Right lobe of liver (tissue), 6 donors: Measurements from ENCODE around the gene JCAD. TPM values are rescaled to one million over a fixed set of nuclear protein-coding genes. Genes with fewer than 3 reads are reported as not detected.

Experiments used
- ATAC-seq, 4 donors: fragments of 200-7000 bp; cut with Tn5 transposase; one replicate each; pipeline ENCODE4 v1.9.1; 2020; ENCODE audit warnings: mild to moderate bottlenecking in 4 of 4, moderate library complexity in 4 of 4
- DNase-seq, 3 donors: peaks; one replicate each; pipeline ENCODE4 v3.0.0-alpha.2; 2020
- H3K27ac ChIP-seq, 3 donors: fragments of 200-600 bp; one replicate each; pipeline ENCODE4 v1.8.0; 2022
- H3K27me3 ChIP-seq, 2 donors: fragments of 200-600 bp; one replicate each; pipeline ENCODE4 v1.8.0; 2022
- H3K36me3 ChIP-seq, 4 donors: fragments of 200-600 bp; sonication (generic) in 1 of 4; one replicate each; pipeline versions ENCODE4 v1.5.1 to v1.8.0; 2017 to 2022; ENCODE audit warnings: control low read depth in 1 of 4
- H3K4me1 ChIP-seq, 4 donors: fragments of 200-600 bp; sonication (generic) in 1 of 4; one replicate each; pipeline versions ENCODE4 v1.5.1 to v1.8.0; 2017 to 2022; ENCODE audit warnings: control low read depth in 1 of 4
- H3K4me3 ChIP-seq, 3 donors: fragments of 200-600 bp; one replicate each; pipeline ENCODE4 v1.8.0; 2022
- H3K9me3 ChIP-seq, 4 donors: fragments of 200-600 bp; sonication (generic) in 1 of 4; one replicate each; pipeline versions ENCODE4 v1.5.1 to v1.8.0; 2017 to 2022; ENCODE audit warnings: control low read depth in 1 of 4
- CTCF ChIP-seq, 4 donors: fragments of 200-600 bp in 3 of 4; fragments of 450-650 bp in 1 of 4; IDR thresholded peaks; one replicate each; pipeline versions ENCODE4 v1.5.1 to v1.8.0; 2016 to 2022; ENCODE audit warnings: antibody characterized with exemption in 4 of 4, mild to moderate bottlenecking in 2 of 4
- POLR2A ChIP-seq: fragments of 450-650 bp; IDR thresholded peaks from one replicate; pipeline ENCODE4 v1.6.1; 2017; ENCODE audit warnings: antibody characterized with exemption, mild to moderate bottlenecking
- WGBS: methylation state at CpG from one replicate; pipeline ENCODE4 v1.1.6; 2018; ENCODE audit warnings: low coverage, low lambda C conversion rate; ENCODE audit not compliant: insufficient coverage; ENCODE audit errors: missing lambda C conversion rate; 5-methylcytosine and 5-hydroxymethylcytosine counted together
- intact Hi-C, 2 donors: fragments of 100-400 bp; cut with DNase I; formaldehyde crosslinking; loops; one replicate each; pipeline versions ENCODE4 v1.11.2 to v1.14.1; 2022
- total RNA-seq, 6 experiments: library from RNA; depleted of rRNA in 2 of 6; stranded (reverse); fragments of >200 nt in 2 of 6; fragmentation: NEBNext Ultra II Directional in 3 of 6; extraction: Animal tissue kit (Norgen Biotek cat#: 25700) in 3 of 6; gene quantifications; one replicate each; pipeline versions ENCODE4 v1.1.0 to v1.2.4, GENCODE V29; 2016 to 2023
- donor health status: DM: no; HTN: yes; CAD: no.
- donor health status: DM: no; HTN: no; CAD: no.
- donor health status: DM: no; HTN: no; CAD: no.
- donor health status: DM: no; HTN: yes; CAD: no.
- donor health status: DM: no; HTN: yes; CAD: no.

Gene JCAD
- total RNA-seq, 6 experiments from 2014 or later, result 1.4 to 3.7 (median 2.0) TPM

- ATAC-seq (no peak), DNase-seq (no peak)
- H3K4me1 ChIP-seq, result no peaks in the 10 kb centered on the region
- H3K9me3 ChIP-seq, result no peaks in the 10 kb centered on the region
- H3K27ac ChIP-seq, result no peak overlapping the region
- no peak for TF ChIP-seq POLR2A
- TF ChIP-seq CTCF (IDR thresholded peaks at IDR 0.05), result no peak
- no peak overlapping the region for H3K4me3 ChIP-seq
- intact Hi-C loops, result no loop called here
- H3K27me3 ChIP-seq, result no peaks in the 10 kb centered on the region
- no peaks in the 10 kb centered on the region for H3K36me3 ChIP-seq
- 78% methylated on average over 6 of the region's 6 CpGs for WGBS
Observed at GRCh38 chr10:30052062-30052461, 7.3 kb downstream of the JCAD start.

GRCh38 chr10:30051220-30051619 lies 8.2 kb downstream of the JCAD start:
- ATAC-seq, result no peak
- no peak overlapping the region for H3K27ac ChIP-seq
- DNase-seq, result no peak
- H3K36me3 ChIP-seq, result no peaks in the 10 kb centered on the region
- H3K4me3 ChIP-seq, result no peak overlapping the region
- 36% methylated on average over 8 of the region's 8 CpGs for WGBS
- TF ChIP-seq CTCF (IDR thresholded peaks at IDR 0.05), result no peak
- TF ChIP-seq POLR2A, result no peak
- H3K27me3 ChIP-seq, result no peaks in the 10 kb centered on the region
- no peaks in the 10 kb centered on the region for H3K9me3 ChIP-seq
- intact Hi-C loops, result no loop called here
- no peaks in the 10 kb centered on the region for H3K4me1 ChIP-seq

- intact Hi-C loops, result no loop called here
- Histone ChIP-seq H3K4me1 (no peaks in the 10 kb centered on the region), H3K9me3 (no peaks in the 10 kb centered on the region), H3K4me3 (no peak overlapping the region), H3K27ac (no peak overlapping the region), H3K27me3 (no peaks in the 10 kb centered on the region), H3K36me3 (no peaks in the 10 kb centered on the region)
- ATAC-seq (no peak), DNase-seq (no peak)
- WGBS, result 52% methylated on average over 3 of the region's 3 CpGs
- no peak for TF ChIP-seq CTCF (IDR thresholded peaks at IDR 0.05)
- TF ChIP-seq POLR2A, result no peak
Observed at GRCh38 chr10:30050411-30050810, 9.0 kb downstream of the JCAD start.

GRCh38 chr10:30048768-30049517 lies 10.4 kb downstream of the JCAD start:
- H3K9me3 ChIP-seq, result no peaks in the 10 kb centered on the region
- TF ChIP-seq POLR2A (no peak), CTCF (IDR thresholded peaks at IDR 0.05) (no peak)
- no peak overlapping the region for H3K27ac ChIP-seq
- no peak for DNase-seq
- H3K27me3 ChIP-seq, result no peaks in the 10 kb centered on the region
- no peaks in the 10 kb centered on the region for H3K36me3 ChIP-seq
- 64% methylated on average over 14 of the region's 18 CpGs for WGBS
- no peak overlapping the region for H3K4me3 ChIP-seq
- ATAC-seq, result peak in 2 of 4 donors; percentile 23 to 35
- no peaks in the 10 kb centered on the region for H3K4me1 ChIP-seq
- intact Hi-C loops, result no loop called here
